T-helper 9 cell (primary cell): ENCODE measurements around the gene SLC38A5.
A peak's percentile ranks its signal among the peaks of the same experiment; 100 is the strongest.
"Not testable (repeated sequence)": the region's sequence is repeated elsewhere in the genome, so short reads cannot be mapped to it uniquely, and the experiment has no call there.

Experiments
- DNase-seq: peaks from one replicate; pipeline ENCODE4 v3.0.0-alpha.2; 2020
- total RNA-seq, 2 donors: gene quantifications; one replicate each; lab custom pipeline; 2026; lab: John Stamatoyannopoulos, UW

The SLC38A5 gene
- 12.8 to 28.1 reads per million in 2 donors for total RNA-seq

DNA sequence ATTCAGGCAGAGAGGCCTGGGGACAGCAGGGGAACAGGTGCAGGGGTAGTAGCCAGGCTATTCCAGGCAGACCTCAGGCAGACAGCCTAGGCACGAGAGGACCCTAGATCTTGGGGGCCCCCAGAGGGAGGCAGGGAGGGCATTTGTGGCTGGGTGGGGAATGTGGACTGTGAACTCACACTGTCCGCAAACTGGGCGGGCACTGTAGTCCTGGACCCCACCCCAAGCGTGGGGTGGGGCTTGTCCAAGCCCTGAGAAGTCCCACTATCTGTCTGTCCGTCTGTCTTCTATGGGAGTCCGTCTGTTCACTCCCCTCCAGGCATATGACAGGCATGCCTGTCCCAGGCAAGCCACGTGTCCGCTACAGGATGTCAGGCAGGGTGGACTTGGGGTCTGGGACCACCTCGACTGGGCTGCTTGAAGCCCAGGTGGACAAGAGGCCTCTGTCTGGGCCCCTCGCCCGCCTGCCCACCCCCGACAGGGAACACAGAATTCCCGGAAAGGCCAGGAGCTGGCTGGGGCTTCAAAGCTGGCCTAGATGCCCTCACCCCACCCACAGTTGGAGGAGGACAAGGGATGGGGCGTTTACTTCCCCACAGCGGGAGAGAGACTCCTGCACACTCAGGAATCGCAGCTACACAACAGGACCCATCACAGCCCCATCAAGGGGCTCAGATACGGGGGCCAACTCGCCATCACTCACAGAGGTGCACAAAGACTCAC is at the start of gene SLC38A5:
Gene SLC38A5, minus strand, starts transcription at position 151 of the 723 bp plus-strand sequence. CDS start 2,336 bp downstream, outside the sequence.
- no peak for DNase-seq

DNA sequence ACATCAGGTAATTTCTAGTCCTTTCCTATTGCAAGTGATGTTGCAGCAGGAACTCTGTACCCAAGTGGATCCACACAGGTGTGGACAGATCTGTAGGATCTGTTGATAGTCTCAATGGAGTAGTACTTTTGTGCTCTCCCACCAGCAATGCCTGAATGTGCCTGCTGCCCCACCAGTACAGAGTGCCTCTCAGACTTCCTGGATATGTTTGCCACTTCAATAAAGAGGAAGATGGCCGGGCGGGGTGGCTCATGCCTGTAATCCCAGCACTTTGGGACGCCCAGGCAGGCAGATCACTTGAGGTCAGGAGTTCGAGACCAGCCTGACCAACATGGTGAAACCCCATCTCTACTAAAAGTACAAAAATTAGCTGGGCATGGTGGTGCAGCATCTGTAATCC is 49.4 kb upstream of the SLC38A5 start:
- not testable (repeated sequence) for DNase-seq

DNA sequence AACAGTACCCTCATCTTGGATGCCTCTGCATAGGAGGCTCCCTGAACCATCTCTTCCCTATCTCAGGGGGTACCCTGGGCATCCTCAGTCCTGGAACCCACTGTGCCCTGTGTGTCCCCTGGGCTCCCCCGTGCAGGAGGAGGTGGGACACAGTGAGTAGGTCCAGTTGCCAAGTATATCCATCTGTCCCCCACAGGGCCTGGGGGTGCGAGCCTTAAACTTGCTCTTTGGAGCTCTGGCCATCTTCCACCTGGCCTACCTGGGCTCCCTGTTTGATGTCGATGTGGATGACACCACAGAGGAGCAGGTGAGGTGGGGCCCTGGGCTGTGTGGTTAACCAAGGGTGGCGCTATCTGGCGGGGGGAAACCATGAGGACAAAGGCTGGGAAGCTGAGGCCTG is 46.9 kb upstream of the SLC38A5 start:
- no peak for DNase-seq

DNA sequence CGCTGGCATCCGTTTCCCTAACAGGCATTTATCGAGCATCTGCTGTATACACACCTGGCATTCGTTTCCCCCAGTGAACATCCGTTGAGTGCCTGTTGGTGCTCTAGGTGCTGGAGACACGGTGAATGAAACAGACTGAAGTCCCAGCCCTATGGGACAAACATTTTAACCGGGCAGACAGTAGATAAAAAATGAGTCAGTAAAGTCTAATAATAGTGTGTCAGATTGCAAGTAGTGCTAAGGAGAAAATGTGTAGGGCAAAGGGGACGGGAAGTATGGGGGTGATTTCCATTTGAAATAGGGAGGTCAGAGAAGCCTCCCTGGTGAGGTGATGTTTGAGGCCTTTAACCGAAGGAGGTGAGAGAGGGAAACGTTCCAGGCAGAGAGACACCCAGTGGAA is 46.2 kb upstream of the SLC38A5 start:
- no peak for DNase-seq

DNA sequence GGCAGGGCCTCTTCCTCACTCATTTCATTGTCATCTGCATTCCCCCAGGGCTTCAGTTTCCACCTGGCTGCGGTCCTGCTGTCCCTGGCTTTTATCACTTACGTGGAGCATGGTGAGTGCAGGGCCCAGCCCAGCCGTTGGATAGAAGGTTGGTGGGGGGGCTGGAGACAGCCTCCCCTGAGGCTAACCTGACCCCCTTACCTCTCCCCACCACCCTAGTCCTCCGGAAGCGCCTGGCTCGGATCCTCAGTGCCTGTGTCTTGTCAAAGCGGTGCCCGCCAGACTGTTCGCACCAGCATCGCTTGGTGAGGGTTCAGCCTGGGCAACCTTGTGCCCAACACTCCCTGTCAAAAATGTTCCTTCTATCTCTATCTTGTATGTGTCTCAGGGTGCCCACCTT is 45.8 kb upstream of the SLC38A5 start:
- no peak for DNase-seq

DNA sequence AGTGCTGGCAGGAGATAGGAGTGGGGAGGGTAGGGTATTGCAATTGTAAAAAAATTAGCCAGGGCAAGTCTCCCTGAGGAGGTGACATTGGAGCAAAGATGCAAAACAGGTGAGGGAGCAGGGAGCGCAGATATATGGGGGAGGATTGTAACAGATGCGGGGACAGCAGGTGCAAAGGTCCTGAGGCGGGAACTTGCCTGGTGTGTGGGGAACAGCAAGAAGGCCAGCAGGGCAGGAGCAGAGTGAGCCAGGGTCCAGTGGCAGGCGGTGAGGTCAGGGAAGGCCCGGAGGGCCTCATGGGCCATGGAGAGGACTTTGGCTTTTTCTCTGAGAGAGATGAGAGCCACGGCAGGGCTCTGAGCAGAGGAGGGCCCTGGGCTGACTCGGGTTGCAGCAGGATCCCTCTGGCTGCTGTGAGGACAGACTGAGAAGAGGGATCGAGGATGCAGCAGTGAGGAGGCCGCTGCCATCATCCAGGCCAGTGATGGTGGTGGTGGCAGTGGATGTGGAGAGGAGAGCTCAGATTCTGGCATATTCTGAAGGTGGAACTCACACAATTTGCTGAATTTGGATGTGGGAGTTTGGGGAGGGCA is 44.9 kb upstream of the SLC38A5 start:
- no peak for DNase-seq

DNA sequence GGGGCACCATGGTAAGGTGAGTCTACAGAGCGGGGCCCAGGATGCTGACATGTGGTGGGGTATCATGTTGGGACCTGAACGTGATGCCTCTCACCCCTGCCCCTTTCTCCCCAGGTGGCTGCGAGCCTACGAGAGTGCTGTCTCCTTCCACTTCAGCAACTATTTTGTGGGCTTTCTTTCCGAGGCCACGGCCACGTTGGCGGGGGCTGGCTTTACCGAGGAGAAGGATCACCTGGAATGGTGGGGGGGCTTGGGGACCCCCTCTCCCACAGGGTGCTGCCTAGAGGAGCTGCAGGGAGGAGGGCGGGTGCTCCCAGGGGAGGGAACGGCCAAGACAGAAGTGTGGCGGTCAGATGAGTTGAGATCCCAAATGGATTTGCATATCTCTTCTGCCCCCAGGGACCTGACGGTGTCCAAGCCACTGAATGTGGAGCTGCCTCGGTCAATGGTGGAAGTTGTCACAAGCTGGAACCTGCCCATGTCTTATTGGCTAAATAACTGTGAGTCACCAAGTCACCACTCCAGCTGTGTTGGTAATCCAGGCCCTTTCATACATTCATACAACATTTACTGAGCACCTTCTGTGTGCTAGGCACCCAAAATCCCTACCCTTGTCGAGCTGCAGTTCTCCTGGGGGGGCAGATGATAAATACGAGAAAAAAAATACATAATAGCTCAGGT is 44.2 kb upstream of the SLC38A5 start:
- no peak for DNase-seq

DNA sequence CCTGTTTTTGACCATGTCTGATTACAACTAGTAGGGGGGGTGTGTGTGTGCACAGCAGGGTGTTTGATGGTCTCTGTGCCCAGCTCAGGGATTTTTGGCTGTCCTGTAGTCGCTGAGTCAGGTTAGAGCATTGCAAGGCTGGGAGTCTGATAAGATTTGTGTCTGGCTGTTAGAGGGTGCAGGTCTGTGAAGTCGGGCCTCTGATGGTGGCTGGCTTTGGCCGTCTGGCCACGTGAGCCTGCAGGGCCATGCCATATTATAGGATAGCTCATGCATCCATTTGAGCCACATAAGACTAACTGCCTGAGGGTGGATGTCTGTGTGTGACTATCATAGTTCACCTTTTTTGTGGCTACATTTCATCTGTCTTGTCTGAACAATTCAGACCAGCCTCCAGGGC is 43.6 kb upstream of the SLC38A5 start:
- no peak for DNase-seq

DNA sequence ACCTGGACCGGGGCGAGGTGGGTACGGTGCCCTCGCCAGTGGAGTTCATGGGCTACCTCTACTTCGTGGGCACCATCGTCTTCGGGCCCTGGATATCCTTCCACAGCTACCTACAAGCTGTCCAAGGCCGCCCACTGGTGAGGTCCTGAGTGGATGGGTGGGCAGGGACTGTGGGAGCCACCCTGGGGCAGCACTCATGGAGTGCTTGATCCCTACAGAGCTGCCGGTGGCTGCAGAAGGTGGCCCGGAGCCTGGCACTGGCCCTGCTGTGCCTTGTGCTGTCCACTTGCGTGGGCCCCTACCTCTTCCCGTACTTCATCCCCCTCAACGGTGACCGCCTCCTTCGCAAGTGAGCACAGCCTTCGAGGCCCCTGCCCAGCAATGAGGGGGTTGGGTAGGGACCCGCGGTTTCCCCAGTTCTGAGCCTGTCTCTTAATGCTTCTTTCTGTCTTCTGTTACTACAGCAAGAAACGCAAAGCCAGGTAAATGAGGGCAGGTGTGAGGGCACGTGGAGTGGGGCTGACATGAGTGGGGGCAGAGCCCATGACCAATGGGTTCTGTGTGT is 42.4 kb upstream of the SLC38A5 start:
- DNase-seq = no peak

DNA sequence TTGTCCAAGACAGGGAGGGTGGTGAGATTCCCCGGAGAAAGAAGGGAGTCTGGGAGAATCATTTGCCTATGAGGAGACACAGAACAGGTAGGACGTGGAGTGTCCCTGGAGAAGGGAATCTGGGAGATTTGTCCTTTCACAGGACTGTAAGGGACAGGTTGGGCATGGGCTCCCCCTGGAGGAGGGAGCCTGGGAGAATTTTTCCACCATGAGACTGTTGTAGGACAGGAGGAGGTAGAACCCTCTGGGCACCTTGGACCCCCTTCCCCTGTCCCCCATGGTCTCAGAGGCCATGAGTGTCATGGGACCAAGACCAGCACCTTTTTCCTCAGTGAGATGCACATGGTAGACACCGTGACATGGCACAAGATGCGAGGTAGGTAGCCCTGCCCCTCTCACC is 41.5 kb upstream of the SLC38A5 start:
- DNase-seq = no peak

DNA sequence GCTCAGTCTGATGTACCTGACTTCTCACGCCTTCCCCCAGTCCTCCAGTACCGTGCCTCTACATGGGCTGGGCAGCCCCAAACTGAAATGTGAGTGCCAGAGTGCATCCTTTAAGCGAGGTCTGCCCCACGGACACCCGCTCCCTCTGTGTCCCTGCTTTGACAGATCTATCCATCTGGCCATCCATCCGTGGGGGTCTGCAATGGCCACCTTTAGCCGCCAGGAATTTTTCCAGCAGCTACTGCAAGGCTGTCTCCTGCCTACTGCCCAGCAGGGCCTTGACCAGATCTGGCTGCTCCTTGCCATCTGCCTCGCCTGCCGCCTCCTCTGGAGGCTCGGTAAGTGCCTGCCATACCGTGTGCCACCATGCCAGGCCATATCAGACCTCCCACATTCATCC is 39.6 kb upstream of the SLC38A5 start:
- DNase-seq = no peak

DNA sequence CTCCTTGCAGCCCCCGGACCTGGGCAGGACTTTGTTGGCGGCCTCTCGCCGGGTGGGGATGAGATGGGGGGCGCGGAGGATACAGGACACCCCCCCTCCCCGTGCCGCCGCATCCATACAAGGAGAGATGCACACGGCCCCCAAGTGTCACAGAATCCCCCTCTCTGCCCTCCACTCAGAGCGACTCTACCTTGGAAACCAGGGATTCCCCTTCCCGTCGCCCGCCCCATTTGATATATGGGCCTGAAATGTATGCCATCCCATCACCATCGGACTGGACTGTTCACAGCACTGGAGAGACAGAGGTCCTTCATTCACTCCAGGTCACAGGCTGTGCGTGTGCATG is 39.2 kb upstream of the SLC38A5 start:
- DNase-seq = no peak

DNA sequence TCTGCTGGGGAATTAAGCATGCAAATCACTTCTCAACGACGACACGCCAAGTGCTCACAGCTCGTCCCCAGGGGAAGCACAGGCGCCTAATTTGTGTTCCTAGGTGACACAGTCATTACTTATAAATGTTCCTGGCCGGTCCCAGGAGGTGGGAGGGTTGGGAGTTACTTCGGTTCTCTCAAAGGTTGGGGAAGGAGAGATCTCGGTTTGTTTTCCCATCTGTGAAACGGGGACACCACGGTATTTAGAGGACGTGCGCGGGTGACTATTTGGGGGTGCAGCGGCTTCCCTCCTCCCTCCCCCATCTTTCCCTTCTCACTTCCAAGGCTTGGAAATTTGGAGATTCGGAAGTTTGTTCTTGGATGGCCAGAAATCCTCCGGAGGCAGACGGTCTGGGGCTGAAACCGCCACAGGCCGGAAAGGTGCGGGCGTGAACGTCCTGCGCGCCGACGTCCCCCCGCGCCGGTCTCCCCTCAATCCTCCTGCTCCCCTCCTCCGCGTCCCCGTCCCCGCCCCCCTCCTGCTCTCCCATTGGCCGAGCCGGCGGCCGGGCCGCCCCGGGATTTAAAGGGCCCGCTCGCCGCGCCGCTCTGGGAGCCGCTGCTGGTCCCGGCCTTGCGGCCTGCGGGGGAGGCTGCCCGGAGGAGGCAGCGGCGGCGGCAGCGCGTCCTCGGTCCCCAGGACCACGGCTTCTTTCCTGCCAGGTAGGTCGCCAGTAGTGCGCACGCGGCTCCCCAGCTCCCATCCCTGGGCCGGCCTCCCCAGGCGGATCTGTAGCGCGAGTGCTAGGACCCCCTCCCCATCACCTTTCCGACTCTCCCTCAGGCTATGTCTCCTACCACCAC is 38.6 kb upstream of the SLC38A5 start, which contains the start of gene PORCN:
Gene PORCN, plus strand, starts transcription at position 593 of the 845 bp plus-strand sequence. CDS start 829 bp downstream, outside the sequence.
- peak; percentile 68 for DNase-seq

DNA sequence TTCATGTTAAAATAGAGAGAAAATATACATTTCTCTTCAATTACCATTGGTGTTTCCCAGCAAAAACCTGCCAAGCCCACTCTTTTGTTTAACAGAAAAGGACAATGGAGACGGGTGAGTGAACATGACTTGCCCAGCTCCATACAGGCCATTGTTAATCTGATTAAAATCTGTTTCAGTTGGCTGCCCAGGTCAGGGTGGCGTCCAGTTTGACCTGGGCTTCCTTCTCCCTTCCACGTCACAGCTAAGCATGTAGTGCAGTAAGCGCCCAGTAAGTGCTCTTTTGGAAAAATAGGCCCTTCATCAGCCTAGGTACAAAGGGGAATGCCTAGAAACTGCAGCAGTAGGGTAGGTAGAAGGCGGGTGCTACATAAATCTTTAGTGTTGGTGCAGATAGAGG is 37.2 kb upstream of the SLC38A5 start:
- DNase-seq = no peak

DNA sequence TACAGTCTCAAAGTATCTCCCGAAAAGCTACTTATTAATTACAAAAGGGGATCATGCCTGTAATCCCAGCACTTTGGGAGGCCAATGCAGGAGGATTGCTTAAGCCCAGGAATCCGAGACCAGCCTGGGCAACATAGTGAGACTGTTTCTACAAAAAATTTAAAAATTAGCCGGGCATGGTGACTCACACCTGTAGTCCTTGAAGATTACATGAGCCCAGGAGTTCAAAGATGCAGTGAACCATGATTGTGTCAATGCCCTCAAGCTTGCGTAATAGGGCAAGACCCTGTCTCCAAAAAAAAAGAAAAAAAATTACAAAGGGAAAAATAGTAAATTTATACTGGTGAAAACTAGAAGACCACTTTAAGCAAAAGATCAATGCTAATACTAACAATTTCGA is 35.4 kb upstream of the SLC38A5 start:
- no peak for DNase-seq

DNA sequence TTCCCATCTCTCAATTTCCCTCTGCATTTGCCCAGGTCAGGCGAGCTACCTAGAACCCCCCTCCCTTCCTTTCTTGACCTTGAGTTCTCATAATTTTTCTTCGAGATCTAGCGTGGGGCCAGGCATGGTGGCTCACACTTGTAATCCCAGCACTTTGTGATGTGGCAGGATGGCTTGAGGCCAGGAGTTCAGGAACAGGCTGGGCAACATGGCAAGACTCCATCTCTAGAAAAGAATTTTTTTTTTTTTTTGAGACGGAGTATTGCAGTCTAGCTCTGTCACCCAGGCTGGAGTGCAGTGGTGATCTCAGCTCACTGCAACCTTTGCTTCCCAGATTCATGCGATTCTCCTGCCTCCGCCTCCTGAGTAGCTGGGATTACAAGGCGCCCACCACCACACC is 34.2 kb upstream of the SLC38A5 start:
- DNase-seq = no peak

DNA sequence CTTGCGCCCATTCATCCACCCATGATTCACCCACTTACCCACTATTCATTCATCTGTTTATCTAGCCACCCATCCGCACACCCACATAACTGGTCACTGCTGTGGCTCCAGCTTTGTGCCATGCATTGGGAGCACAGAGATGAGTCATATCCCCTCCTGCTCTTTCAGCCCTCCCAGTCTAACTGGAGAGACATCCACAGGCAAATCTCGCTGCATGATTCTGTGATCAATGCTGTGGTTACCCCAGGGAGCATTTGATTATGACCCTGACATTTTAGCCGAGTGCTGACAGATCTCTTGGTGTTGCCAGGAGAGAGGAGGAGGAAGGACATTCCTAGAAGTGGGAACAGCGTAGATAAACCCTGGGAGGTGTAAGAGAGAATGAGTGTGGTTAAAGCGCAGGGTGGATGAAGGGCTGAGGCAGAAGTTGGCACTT is 28.3 kb upstream of the SLC38A5 start:
- DNase-seq = no peak

DNA sequence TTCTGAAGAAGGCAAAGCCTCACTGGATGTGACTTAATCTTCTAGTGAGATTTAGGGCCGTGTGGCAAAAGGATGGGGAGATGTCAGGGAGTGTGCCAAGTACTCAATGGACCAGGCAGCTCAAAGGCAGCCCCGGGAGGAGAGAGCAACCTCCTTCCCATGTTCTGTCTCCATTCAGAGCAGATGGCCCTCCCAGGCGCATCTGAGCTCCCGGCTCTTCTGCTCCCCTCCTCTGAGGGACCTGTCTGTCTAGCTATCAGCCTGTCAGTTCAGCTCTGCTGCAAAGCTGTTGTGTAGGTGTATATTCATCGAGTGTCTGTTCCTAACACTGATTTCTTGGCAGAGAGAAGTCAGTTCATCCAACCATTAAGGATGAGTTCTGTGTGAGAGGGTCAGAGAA is 27.8 kb upstream of the SLC38A5 start:
- DNase-seq = no peak

DNA sequence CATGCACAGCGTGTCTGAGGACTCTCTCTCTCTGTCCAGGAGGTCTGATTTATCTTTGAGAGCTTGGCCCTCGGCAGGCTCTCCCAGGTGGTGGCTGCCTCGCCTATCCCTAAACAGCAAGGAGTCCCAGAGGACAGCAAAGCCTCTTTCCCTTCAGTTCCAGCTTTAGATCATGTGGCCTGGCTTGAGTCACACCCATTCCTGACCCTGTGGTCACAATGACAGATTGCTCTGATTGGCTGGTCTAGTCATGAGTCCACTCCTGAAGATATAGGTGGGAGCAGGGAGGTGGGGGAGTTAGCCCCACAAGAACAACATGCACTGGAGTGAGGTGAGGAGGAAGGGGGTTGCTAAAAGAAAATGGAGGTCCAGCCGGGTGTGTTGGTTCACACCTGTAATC is 26.6 kb upstream of the SLC38A5 start:
- no peak for DNase-seq

DNA sequence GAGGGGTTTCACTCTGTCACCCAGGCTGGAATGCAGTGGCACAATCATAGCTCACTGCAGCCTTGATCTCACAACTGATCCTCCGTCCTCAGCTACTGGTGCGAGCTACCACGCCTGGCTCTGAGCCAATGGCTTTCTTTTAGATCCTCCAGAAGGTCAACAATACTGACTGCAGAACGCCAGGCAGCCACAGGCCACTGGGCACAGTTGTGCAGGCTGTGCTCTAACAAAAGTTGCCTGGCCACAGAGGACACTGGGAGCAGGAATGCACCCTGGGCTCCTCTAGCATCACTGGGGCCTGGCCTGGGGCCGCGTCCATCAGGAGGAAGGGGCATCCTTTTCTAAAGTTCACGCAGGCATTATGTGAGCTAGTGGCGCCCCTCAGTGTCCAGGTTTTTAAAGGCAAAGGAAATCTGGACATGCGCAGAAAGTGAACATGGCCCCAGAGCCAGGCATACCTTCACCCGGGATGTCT is 23.9 kb upstream of the SLC38A5 start:
- DNase-seq = no peak

DNA sequence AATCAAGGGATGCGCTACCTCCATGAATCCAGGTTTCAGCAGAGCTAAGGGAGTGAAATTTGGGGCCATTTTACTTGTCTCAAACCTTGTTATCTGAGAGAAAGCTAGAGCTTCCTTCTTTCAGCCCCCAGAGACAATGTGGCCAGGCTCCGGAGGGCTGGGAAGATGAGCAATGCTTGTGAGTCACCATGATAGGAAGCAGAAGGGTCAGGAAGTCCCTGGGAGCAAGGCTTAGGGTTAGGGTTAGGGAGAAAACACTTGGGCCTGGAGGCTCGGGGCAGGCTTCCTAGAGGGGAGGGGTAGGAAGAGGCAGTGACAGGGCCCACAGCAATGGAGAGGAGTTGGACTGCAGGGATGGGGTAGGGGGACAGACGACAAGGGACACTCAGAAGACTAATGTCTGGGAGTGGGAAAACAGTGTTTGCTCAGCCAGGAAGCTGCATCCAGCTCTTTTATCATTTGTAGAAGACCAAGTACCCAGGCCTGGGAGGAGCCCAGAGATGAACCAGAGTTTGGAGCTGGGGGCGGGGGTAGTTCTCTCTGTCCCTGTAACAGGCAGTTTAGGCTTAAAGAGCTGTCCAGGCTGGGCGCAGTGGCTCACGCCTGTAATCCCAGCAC is 22.3 kb upstream of the SLC38A5 start:
- DNase-seq = no peak

DNA sequence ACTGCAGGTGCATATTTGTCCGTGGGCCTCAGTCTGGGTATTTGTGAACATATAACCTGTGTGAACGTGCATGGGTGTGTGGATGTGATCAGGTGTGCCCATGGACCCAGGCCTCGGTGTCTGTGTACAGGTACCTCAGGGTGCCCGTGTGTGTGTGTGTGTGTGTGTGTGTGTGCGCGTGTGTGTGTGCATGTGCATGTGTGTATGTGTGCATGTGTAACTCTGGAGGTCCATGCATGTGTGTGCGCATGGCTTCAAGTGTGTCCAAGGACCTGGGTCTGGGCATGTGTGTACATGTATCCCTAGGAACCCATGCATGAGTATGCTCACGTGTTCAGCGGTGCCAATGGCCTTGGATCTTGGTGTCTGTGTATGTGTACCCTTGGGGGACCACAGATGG is 21.7 kb upstream of the SLC38A5 start:
- no peak for DNase-seq
